ENCODE measurements around the gene CNTNAP4. TPM values are rescaled to one million over a fixed set of nuclear protein-coding genes. Genes with fewer than 3 reads are reported as not detected.

The CNTNAP4 gene
- total and polyA plus RNA-seq, 2 of the 13 experiments (the other 11 are each of a cell fraction or from before 2014, with no cell fraction given) = not detected

- no peak for TF ChIP-seq HOXA9 (CRISPR knock-in tag; IDR thresholded peaks at IDR 0.05; ENCODE audit: borderline replicate concordance)
- no peak for TF ChIP-seq ZNF670 (CRISPR knock-in tag; IDR thresholded peaks at IDR 0.05; ENCODE audit: borderline replicate concordance)
Observed at GRCh38 chr16:76441876-76442275, 164.7 kb downstream of the CNTNAP4 start (continued).

GRCh38 chr16:76443973-76444372 is 166.8 kb downstream of the CNTNAP4 start:
- no peaks in the 10 kb centered on the region for H3K36me3 ChIP-seq (replicated peaks in 1 of 2; ENCODE audit: control insufficient read depth in 1 of 2, insufficient read depth in 2 of 2, low read length in 2 of 2)
- FAIRE-seq (no peak), ATAC-seq (no peak), DNase-seq (ENCODE audit: low spot score) (no peak)
- H3K9me3 ChIP-seq (ENCODE audit: low read length) = no peaks in the 10 kb centered on the region
- H3K4me1 ChIP-seq (ENCODE audit: insufficient read depth, low read length) = no peaks in the 10 kb centered on the region
- 36% methylated on average over 1 of the region's 1 CpG for WGBS (ENCODE audit: low lambda C conversion rate)
- no peak overlapping the region for H3K27ac ChIP-seq (ENCODE audit: extremely low read length, insufficient read depth, low read length)
- H3K79me2 ChIP-seq (ENCODE audit: insufficient read depth, low read length) = no peaks in the 10 kb centered on the region
- H2AFZ ChIP-seq (ENCODE audit: low read length) = no peak overlapping the region
- no peaks in the 10 kb centered on the region for H4K20me1 ChIP-seq (ENCODE audit: insufficient read depth, low read length)
- H3K4me3 ChIP-seq (replicated peaks in 1 of 3; ENCODE audit: insufficient read depth in 1 of 3, low read depth in 2 of 3, low read length in 3 of 3) = no peak overlapping the region
- no TSS peak for BruUV-seq (replicated peaks)
- POLR2A ChIA-PET = no interaction called here
- intact Hi-C loops (cut with micrococcal nuclease; ENCODE audit: unreplicated experiment) = no loop called here
- in situ Hi-C loops (cut with HindIII; ENCODE audit: extremely low pct_ligation_motif_present, low pct_unique_long_range_greater_than_20kb) = no loop called here
- no peaks in the 10 kb centered on the region for H3K27me3 ChIP-seq (ENCODE audit: control insufficient read depth in 1 of 2, insufficient read depth in 2 of 2, low read length in 2 of 2)
- CTCF ChIA-PET (ENCODE audit: low intra/inter-chr PET ratio, low total read pairs) = no interaction called here
- TF ChIP-seq FLYWCH1 (CRISPR knock-in tag; IDR thresholded peaks at IDR 0.05) (no peak), GPN1 (CRISPR knock-in tag; IDR thresholded peaks at IDR 0.05; ENCODE audit: borderline replicate concordance) (no peak), NCOR1 (IDR thresholded peaks at IDR 0.05; ENCODE audit: borderline replicate concordance, low read length) (no peak), ZSCAN30 (CRISPR knock-in tag; IDR thresholded peaks at IDR 0.05) (no peak), ZNF296 (CRISPR knock-in tag; conservative IDR thresholded peaks at IDR 0.05) (no peak), NFE2L2 (IDR thresholded peaks at IDR 0.05; ENCODE audit: low read length) (no peak), RAD21 (CRISPR knock-in tag; IDR thresholded peaks at IDR 0.05) (no peak), NR1H2 (CRISPR knock-in tag; IDR thresholded peaks at IDR 0.05; ENCODE audit: borderline replicate concordance, low read depth) (no peak), ETV6 (CRISPR knock-in tag; conservative IDR thresholded peaks at IDR 0.05) (no peak), SMARCC2 (IDR thresholded peaks at IDR 0.05) (no peak), ZNF317 (CRISPR knock-in tag; IDR thresholded peaks at IDR 0.05) (no peak), NR2F2 (IDR thresholded peaks at IDR 0.05; ENCODE audit: borderline replicate concordance, low read depth) (no peak), PPARG (CRISPR knock-in tag; conservative IDR thresholded peaks at IDR 0.05) (no peak), TAF1 (CRISPR knock-in tag; IDR thresholded peaks at IDR 0.05) (no peak), HNRNPLL (IDR thresholded peaks at IDR 0.05; ENCODE audit: low read depth, low read length, poor library complexity, severe bottlenecking) (no peak), FOXK1 (CRISPR knock-in tag; IDR thresholded peaks at IDR 0.05; ENCODE audit: borderline replicate concordance, low read depth) (no peak), SRSF9 (IDR thresholded peaks at IDR 0.05; ENCODE audit: borderline replicate concordance, insufficient read depth, low read depth, low read length, poor library complexity, severe bottlenecking) (no peak), SUZ12 (IDR thresholded peaks at IDR 0.05; ENCODE audit: low read depth, low read length) (no peak)
- no peak overlapping the region for H3K4me2 ChIP-seq (ENCODE audit: low read depth, low read length)
- no peak overlapping the region for H3K9ac ChIP-seq (ENCODE audit: insufficient read depth, low read depth, low read length)

All from HepG2 (cell line).